22Rv1 (cell line): ENCODE data around the gene PPP1R13B.

Source experiments
- CTCF ChIP-seq: fragments of 450-650 bp; IDR thresholded peaks from 2 replicates; pipeline ENCODE4 v1.5.1; 2017; ENCODE audit warnings: mild to moderate bottlenecking
- ZFX ChIP-seq: fragments of 450-650 bp; IDR thresholded peaks from 2 replicates; pipeline ENCODE4 v1.6.1; 2017; ENCODE audit warnings: antibody characterized with exemption, borderline replicate concordance

DNA sequence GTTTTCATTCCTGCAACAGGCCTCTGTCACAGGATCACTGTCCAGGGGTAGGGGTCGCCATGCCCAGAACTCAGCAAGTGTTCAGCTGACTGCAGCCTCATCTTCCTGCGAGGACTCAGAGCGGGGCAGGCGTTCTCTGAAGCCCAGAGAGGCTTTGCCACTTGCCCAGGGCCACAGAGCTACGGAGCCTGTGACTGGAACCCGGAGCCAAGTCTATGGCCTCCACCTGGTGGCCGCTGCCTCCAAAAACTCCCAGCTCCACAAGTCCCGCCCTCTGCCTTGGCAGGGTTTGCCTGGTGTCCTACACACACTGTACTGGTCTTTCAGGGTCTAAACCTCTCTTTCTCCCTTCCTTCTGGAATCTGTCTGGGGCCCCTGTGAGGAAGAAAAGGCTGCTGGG lies 8.7 kb upstream of the PPP1R13B start:
- TF ChIP-seq CTCF (peak; percentile 37; the same call in 1 of the 2 replicates), ZFX (no peak)
